GM18951 (cell line): ENCODE results near the gene CENPH.
"Not testable (repeated sequence)": the region's sequence is repeated elsewhere in the genome, so short reads cannot be mapped to it uniquely, and the experiment has no call there.

ENCODE experiments used
- POLR2A ChIP-seq: IDR thresholded peaks from 4 replicates; pipeline ENCODE4 v1.6.1; 2011; ENCODE audit warnings: mild to moderate bottlenecking; ENCODE audit not compliant: insufficient read length, insufficient read depth; ENCODE audit errors: extremely low read depth
- in situ Hi-C: fragments of 300-500 bp; cut with MboI; formaldehyde crosslinking; loops from one replicate; pipeline ENCODE4 v1.12.0; 2022; ENCODE audit warnings: low sequenced_read_pairs, mixed read lengths, inconsistent platforms; ENCODE audit not compliant: unreplicated experiment

The CENPH gene

GRCh38 chr5:69170495-69170894 lies 18.9 kb upstream of the CENPH start:
- TF ChIP-seq POLR2A: no peak
- in situ Hi-C loops: no loop called here

DNA sequence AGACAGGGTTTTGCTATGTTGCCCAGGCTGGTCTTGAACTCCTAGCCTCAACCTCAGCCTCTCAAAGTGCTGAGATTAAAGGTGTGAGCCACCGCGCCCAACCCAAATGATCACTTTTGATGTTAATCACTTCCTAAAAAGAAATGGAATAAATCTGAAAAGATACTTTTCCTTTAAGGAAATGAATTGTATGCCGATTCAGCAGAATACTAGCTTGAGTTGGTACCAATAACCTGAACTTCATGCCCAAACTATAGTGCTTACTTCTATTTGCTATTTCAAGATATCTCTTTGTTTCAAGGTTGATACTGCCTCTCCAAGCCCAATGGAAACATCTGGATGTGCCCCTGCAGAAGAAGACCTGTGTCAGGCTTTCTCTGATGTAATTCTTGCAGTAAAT lies 18.4 kb upstream of the CENPH start:
- no peak for TF ChIP-seq POLR2A
- in situ Hi-C loops: no loop called here

- in situ Hi-C loops: not testable (repeated sequence)
Observed at GRCh38 chr5:69181659-69182293, 7.6 kb upstream of the CENPH start.

DNA sequence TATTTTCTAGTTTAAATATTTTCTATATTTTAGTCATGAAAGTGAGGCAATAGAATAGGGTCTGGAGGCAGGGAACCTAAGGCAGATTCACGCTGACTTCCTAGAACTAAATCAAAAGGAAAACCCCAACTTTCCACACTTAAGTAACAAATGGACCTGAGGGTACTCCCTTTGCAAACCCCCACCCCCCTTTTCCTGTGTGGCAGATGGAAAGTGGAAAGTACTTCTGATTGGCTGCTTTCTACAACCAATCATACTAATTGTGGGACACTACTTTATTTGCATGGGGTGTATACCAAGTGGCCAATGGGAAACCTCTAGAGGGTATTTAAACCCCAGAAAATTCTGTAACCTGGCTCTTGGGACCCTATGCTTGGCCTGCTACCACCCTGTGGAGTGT lies 4.8 kb upstream of the CENPH start:
- TF ChIP-seq POLR2A: no peak
- in situ Hi-C loops: no loop called here

DNA sequence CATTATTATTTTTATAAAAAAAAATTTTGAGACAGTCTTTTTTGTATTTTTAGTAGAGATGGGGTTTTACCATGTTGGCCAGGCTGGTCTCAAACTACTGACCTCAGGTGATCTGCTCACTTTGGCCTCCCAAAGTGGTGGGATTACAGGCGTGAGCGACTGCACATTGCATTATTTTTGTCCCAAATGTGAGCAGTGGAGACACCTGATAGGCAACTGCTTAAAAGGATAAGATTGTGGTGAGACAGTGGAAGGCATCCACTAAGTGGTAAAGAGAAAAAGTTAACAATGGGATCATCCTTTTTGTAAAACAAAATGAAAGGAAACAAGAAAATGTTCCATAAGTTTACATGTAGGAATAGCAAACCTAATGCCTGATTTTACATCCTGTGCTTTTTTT lies 2.0 kb upstream of the CENPH start:
- TF ChIP-seq POLR2A: no peak
- in situ Hi-C loops: no loop called here

GRCh38 chr5:69188811-69189161 lies 597 bp upstream of the CENPH start:
- TF ChIP-seq POLR2A: no peak
- in situ Hi-C loops: no loop called here

DNA sequence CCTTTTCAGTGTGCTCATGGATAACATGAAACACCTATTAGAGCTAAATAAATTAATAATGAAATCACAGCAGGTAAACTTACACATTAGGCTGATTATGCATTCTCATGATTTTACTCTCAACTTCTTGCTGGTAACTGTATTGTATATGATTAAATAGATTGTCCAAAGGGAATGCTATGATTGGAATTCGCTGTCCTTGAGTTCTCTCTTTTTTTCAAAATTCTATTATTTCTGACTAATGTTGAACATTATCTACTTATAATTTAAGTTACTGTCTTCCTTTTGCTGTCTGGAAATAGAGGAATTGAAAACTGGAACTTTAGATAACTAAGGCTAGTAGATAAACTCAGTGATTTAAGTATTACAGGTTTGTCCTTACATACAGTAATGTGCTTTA lies 13.1 kb downstream of the CENPH start:
- in situ Hi-C loops: no loop called here

GRCh38 chr5:69206528-69207190 lies 17.3 kb downstream of the CENPH start:
- no peak for TF ChIP-seq POLR2A
- in situ Hi-C loops: no loop called here

More for the DNA sequence above, 13.1 kb downstream of the CENPH start:
- no peak for TF ChIP-seq POLR2A

DNA sequence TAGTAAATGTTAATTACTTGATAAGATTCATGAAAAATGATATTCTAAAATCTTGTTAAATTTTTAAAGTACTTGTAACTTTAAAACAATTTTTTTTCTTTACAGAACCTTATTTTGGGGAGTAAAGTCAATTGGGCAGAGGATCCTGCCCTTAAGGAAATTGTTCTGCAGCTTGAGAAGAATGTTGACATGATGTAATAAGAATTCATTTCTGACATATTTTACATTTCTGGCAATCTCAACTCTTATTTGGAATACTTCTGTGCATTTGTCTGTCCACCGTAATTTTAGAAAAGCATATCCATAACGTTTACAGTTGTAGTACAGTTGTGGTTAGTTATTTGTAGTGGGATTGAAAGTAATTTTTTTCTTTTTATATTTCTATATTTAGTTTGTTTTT lies 20.2 kb downstream of the CENPH start:
- TF ChIP-seq POLR2A: no peak
- in situ Hi-C loops: no loop called here

GRCh38 chr5:69211200-69211599 lies 21.8 kb downstream of the CENPH start:
- in situ Hi-C loops: no loop called here
- TF ChIP-seq POLR2A: no peak

DNA sequence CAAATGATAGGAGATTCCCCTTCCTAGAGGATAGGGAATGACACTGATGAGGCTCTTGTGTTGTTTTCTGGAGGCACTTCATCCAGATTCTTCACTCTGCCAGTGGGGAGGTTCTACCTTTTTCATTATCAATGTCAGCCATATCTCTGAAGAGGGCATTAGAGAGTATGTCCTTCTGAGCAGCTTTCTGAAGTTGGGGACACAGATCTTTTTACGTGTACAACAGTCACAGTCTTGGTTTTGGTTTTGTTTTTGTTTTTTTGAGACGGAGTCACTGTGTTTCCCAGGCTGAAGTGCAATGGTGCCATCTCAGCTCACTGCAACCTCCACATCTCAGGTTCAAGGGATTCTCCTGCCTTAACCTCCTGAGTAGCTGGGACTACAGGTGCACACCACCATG lies 22.6 kb downstream of the CENPH start:
- in situ Hi-C loops: no loop called here
- no peak for TF ChIP-seq POLR2A

GRCh38 chr5:69213513-69214215 lies 24.3 kb downstream of the CENPH start:
- in situ Hi-C loops: no loop called here

DNA sequence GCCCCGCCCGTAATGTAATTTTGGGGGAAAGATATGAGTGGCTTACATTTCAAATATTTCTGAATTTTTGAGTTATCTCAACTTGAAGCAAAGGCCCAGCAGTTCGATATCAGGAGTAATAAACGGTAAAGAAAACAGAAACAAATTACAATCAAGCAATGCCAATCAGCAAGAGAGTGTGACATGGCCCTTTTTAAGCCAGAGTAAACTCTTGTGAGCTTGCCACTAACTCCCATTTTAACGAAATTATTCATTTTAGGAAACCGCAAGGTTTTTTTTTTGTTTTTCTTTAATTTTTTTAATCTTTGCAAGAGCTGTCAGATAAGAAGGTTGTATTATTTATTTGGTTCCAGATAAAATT lies 27.7 kb downstream of the CENPH start:
- TF ChIP-seq POLR2A: no peak
- in situ Hi-C loops: no loop called here

More at GRCh38 chr5:69213513-69214215, 24.3 kb downstream of the CENPH start:
- TF ChIP-seq POLR2A: no peak
